HG02970 (cell line): ENCODE measurements around the gene GJB4.

ENCODE experiments used
- ATAC-seq: cut with Tn5 transposase; IDR thresholded peaks from one replicate; pipeline ENCODE4 v1.9.1; 2021; ENCODE audit warnings: mild to moderate bottlenecking, moderate library complexity, moderate number of reproducible peaks; ENCODE audit not compliant: unreplicated experiment, low FRiP score

The GJB4 gene

GRCh38 chr1:34776911-34777310, 17.4 kb downstream of the GJB4 start:
- no peak for ATAC-seq

DNA sequence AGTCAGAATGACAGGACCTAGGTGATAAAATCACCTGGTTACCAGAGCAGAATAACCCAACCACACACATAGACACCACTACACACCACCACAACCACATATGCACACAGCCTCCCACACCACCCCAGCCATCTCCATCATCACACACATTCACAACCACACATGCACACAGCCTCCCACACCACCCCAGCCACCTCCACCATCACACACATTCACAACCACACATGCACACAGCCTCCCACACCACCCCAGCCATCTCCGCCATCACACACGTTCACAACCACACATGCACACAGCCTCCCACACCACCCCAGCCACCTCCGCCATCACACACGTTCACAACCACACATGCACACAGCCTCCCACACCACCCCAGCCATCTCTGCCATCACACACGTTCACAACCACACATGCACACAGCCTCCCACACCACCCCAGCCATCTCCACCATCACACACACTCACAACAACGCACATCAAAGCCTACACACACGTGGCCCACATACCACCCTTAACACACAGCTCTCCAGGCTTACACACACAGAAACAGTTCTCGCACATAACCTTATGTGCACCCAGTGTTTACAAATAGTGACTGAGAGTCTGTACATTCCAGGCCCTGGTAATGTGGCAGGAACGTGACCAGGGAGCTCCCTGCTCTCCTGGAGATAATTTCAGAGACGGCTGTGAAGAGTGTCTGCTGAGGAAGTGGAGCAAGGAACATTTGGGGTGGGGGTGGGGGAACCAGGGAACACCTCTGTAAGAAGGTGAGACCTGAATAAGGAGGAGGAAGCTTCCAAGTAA, 18.2 kb downstream of the GJB4 start:
- no peak for ATAC-seq

DNA sequence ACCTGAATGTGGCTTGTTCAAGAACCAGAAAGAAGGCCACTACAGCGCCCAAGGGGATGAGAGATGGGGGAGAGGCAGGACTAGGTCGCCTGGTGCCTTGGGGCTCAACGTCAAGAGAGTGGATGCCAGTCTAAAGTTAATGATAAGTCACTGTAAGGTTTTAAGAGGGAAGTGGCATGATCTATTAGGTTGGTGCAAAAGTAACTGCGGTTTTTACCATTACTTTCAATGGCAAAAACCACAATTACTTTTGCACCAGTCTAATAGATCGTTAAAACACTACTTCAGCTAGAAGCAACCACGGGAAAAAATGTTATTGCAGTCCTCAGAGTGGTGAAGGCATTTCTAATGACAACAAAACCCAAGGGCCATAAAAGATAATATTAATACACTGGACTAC, 18.8 kb downstream of the GJB4 start:
- no peak for ATAC-seq

DNA sequence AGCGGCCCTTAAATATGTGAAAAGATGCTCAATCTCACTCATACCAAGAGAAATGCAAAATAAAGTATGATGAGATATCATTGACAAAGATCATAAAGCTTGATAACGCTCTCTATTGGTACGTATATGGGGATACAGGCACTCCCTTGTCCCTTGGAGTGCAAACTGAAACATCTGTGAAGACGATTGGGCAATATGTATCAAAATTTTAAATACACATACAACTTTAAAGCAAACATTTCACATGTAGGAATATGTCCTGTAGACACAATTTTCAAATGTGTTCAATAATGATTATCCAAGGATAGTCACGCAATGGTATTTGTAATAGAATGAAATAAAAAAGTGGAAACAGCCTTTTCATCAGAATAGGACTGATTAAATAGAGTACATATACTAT, 19.5 kb downstream of the GJB4 start:
- ATAC-seq, result no peak

GRCh38 chr1:34779526-34779925, 20.0 kb downstream of the GJB4 start:
- no peak for ATAC-seq

DNA sequence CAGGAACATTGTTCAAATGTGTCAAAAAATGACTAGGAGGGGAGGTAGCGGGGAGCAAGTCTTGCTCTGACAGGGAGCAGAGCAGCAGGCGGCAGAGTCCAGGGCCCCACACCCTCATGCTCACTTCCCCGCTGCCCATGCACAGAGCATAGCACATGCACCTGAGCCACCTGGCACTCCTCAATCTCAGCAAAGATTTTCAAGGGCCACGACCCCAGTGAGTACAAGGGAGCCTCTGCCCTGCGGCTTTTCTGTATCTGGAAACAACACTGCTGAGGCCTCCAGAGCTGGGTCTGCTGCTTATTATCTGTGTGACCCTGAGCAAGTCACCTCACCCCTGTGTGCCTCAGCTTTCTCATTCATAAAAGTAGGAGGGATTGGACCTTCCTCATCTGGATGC, 20.4 kb downstream of the GJB4 start:
- no peak for ATAC-seq

DNA sequence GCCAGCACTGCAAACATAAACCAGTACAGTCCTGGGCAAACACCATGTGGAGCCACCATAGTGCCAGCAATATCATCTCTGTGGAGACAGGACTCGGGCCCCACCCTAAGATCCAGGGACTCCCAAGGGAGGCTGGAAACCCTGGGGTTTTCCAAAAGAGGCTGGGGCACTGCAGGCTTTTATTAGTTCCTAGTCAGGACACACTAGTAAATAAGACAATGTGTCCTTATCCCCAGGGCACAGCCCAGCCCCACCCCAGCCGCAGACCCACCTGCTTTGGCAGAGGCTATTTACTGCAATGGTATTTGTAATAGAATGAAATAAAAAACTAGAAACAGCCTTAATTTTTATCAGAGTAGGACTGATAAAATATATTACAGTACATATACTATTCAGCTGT, 21.0 kb downstream of the GJB4 start:
- ATAC-seq, result no peak

DNA sequence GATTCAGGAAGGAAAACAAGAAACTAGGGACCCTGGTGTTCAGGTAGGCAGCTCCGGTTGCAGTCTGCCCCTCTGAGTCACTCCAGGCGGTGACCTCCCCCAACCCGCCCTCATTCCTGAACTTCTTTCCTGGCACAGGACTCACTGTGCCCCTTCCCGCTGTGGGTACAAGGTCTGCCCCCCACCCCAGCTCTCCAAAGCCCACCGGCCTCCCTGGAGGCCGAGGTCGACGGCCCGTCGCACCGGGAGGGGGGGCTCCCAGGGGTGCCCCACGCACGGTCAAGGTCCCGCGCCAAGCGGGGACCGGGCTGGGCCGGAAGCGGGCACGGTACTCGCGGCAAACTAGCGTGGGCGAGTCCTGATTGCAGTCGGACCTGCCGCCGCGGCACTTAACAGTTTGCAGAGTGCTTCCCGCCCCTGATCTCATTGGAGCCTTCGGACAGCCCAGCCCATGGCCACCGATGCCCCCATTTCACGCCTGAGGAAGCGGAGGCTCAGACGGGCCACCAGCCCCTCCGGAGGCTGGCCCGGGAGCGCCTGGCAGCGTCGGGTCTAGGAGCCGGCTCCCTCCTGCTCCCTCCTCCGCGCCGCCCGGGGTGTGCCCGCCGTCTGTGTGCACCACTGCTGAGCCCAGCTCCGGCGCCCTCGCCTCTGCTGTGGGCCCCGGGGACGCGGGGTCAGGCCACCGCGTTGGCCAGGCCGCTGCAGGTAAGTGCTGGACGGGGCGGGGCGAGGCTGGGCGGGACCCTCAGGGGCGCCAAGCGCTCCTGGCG, 21.7 kb downstream of the GJB4 start, which contains the start of gene GJB3:
TSS of gene GJB3 (plus strand) at position 144 of the 773 bp plus-strand sequence. CDS start 3,549 bp downstream, outside the sequence.
- ATAC-seq, result no peak

GRCh38 chr1:34781844-34782391, 22.4 kb downstream of the GJB4 start:
- ATAC-seq, result no peak

- no peak for ATAC-seq
These were observed 25.2 kb downstream of the GJB4 start for GRCh38 chr1:34784751-34785221.

DNA sequence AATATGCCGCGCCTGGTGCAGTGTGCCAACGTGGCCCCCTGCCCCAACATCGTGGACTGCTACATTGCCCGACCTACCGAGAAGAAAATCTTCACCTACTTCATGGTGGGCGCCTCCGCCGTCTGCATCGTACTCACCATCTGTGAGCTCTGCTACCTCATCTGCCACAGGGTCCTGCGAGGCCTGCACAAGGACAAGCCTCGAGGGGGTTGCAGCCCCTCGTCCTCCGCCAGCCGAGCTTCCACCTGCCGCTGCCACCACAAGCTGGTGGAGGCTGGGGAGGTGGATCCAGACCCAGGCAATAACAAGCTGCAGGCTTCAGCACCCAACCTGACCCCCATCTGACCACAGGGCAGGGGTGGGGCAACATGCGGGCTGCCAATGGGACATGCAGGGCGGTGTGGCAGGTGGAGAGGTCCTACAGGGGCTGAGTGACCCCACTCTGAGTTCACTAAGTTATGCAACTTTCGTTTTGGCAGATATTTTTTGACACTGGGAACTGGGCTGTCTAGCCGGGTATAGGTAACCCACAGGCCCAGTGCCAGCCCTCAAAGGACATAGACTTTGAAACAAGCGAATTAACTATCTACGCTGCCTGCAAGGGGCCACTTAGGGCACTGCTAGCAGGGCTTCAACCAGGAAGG, 25.8 kb downstream of the GJB4 start:
- no peak for ATAC-seq

DNA sequence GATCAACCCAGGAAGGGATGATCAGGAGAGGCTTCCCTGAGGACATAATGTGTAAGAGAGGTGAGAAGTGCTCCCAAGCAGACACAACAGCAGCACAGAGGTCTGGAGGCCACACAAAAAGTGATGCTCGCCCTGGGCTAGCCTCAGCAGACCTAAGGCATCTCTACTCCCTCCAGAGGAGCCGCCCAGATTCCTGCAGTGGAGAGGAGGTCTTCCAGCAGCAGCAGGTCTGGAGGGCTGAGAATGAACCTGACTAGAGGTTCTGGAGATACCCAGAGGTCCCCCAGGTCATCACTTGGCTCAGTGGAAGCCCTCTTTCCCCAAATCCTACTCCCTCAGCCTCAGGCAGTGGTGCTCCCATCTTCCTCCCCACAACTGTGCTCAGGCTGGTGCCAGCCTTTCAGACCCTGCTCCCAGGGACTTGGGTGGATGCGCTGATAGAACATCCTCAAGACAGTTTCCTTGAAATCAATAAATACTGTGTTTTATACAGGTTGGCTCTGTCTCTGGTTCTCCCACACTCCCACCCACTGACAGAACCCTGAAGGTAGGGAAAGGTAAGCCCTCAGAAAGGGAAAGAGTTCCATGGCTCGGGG, 26.4 kb downstream of the GJB4 start:
- ATAC-seq, result no peak

DNA sequence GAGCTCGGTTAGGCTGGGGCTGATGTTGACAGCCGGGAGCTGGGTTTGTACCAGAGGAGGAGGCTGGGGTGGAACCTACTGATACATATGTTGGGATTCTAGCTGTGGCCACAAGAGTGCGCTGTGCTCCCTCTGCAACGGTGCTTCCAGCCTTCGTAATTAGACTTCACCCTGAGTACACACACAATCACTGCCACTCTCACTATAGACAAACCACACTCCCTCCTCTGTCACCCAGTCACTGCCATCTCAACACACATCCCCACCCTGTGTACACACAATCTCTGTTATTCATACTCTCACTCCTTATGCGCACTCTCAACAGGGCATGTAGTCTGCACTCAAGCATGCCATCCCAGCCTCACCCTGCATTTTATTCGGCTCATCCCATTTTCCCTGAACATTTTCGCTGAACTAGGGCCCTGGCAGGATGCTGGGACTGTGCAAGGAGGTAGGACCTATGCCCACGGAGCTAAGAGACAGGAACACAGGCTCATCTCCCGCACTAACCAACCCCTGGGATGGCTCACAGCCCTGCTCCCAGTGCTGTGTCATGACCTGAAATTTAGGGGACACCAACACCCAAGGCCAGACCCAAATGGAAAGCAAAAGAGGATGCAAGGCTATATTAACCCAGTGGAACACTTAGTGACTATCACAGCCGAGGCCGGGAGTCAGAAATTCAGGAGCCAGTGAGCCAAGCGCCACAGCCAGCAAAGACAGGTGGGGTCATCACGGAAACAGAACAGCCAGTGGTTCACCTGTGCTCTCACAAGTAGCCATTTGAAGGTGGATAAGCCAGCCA, 27.2 kb downstream of the GJB4 start:
- no peak for ATAC-seq

DNA sequence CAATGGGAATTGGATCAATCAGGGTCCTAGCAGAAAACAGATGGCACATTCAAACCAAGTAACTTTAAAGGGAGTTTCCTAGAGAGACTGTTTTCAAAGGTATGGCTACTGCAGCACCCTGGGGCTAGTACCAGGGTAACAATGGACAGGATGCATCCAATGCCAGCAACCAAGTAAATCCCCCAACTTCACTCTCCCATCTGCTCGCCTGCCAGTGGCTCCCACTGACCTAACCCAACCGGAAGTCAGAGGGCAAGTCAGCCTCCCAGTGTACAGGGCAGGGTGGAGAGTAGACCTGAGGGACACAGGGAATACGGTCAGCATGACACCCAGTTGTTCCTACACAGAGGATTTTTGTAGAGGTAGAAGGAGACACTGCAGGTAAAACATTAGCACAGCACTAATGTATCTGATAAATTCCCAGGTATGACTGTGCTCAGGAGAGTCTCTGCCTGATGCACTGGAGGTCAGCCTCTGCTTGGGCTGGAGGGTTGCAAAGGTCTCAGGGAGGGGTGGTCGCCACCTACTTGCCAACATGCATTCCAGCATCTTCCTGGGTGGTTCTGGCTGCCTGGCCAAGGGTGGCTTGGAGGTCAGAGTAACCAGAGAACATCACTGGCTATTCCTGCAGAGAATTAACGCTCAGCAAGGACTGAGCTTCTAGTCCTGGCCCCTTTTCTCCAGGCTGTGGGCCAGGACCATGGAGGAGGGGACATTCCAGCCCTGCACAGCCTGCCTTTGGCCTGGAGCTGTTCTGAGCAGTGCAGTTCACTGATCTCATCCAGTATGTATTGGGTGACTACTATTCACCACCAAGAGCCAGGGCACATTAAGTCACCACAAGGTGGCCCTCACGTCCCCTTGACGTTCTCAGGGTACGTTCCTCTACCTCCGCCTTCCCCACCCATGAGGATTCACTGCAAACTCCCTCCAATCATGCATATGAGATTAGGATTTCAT, 28.2 kb downstream of the GJB4 start:
- no peak for ATAC-seq

- ATAC-seq, result no peak
These were observed 31.4 kb downstream of the GJB4 start for GRCh38 chr1:34790985-34791384.

DNA sequence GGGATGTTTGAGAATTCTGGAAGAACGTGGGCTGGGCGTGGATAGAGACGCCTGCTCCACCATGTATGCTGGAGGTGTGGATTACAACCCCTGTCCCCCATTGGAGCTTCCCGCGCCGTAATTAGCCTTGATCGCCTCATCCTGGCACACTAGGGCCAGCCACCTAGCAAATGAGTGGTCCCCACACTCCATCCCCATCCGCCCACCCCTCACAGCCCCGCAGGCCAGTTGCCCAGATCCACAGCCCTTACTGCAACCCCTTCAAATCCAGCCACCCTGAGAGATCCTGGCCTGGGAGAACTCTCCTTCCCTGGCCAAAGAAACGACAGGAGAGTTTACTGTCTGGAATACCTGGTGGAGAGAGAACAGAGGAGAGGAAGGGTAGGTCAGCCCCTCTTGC, 32.9 kb downstream of the GJB4 start:
- ATAC-seq, result no peak

DNA sequence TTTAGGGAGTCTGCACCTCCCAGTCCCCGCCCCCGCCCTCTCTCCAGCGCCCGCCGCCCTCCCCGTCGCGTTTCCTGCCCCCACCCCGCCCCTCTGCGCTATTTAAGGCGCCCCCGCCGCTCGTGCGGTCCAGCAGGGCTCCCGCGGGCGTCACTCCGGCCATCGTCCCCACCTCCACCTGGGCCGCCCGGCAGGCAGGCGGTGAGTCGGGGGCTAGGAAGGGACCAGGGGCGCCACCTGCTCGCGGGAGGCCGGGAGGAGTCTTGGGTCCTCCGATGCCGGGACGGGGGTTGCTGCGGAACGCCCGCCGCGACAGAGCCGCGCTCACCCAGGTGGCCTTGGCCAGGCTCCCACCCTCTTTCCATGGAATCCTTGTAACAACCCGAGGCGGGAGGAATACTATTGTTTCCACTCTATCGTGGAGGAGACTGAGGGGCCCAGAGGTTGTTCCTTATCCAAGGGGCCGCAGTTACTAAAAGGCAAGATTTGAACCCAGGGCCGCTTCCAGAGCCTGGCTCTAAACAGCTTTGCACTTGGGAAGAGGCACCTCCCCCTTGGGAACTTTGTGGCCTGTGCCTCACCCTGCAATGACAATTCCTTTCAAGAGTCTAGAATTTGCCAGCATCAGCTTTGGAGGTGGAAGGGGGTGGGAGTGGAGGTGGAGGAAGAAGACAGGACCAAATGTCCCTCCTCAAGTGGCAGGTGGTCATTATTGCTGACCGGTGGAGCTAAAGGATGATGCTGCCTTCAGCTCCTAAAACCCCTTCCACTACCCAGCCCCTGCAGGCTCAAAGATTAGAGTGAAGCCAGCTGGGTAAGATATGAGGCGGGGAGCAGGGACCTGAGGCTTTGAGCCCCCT, 33.6 kb downstream of the GJB4 start, which contains the start of gene GJA4:
TSS of gene GJA4 (plus strand) at position 132 of the 860 bp plus-strand sequence. CDS start 1,215 bp downstream, outside the sequence.
- ATAC-seq, result no peak
